Hematopoietic multipotent progenitor cell treated with erythropoietin and hydrocortisone succinate and interleukin-3 and kit ligand, for 17 days (in vitro differentiated cells): Measurements from ENCODE around the gene AGAP4.
"Not testable (repeated sequence)": the region's sequence is repeated elsewhere in the genome, so short reads cannot be mapped to it uniquely, and the experiment has no call there.

ENCODE experiments used
- DNase-seq: peaks from one replicate; pipeline ENCODE4 v3.0.0-alpha.2; 2015; ENCODE audit warnings: low spot score

The AGAP4 gene

DNA sequence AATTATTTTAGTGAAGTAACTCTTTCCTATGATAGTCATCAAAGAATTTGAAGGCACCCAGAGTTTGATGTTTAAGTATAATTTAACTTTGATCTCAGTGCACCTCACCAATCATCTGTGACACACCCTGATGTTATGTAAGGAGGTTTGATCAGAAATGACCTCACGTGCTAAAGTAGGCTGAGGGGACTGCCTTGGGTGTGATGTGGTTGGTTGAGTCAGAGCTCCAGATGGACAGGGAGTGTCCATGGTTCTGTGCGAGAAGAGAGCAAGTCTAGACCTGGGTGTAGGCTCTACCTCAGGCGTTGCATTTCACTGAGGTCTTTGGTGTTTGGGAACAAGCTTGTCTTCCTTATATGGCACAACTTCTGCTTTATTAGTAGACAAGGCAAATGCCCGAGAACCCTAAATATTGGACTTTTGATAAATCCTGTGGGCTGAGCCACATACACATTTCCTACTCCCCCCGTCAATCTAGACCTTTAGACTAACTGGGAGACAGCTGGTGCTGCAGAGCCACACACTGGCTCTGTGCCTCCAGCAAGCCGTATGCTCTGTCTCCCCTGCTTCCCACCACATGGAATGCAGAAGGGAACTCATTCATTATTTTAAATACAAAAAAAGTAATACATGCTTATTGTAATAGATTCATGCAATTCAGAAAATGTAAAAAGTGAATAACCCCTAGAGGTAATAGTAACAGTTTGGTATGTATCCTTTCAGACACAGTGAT is 56.4 kb downstream of the AGAP4 start:
- DNase-seq, result not testable (repeated sequence)

DNA sequence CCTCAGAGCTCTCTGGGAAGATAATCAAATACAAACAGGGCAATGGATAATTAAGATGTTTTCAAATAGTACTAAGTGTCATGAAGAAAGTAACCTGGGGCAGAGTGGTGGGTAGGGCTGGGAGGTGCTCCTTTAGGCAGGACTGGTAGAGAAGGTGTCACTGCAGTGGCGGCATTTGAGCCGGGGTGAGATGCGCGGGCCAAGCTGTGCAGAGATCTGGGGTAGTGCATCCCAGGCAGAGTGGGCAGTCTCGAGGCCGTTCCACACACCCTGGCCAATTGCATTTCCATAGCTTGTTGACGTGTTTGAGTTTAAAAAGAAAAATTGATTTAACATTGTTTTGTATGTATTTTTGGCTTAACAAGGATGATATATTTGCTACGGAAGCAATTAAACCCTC is 57.3 kb downstream of the AGAP4 start:
- DNase-seq, result not testable (repeated sequence)

DNA sequence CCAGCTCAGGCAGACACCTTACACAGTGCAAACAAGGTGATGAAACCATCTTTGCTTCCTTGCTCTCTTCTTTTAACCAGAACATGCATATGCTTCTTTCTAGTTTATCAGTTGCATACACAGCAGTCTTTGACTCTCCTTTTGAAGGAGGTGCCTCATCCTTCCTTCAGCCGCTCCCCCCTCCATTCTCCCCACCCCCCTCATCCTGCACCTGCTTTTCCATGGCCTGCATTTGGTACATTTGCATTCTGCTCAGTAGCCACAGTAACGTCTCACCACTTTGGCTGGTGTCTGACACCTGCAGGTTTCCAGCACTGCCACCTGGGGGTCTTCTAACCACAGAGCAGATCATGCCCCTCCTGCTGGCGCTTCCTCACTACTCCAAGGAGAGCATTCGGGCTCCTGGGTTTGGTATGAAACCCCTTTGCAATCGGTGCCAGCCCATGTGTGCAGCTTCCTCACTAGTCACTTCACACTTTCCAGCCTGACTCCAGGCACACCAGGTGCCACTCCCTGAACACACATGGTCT is 60.0 kb downstream of the AGAP4 start:
- not testable (repeated sequence) for DNase-seq

DNA sequence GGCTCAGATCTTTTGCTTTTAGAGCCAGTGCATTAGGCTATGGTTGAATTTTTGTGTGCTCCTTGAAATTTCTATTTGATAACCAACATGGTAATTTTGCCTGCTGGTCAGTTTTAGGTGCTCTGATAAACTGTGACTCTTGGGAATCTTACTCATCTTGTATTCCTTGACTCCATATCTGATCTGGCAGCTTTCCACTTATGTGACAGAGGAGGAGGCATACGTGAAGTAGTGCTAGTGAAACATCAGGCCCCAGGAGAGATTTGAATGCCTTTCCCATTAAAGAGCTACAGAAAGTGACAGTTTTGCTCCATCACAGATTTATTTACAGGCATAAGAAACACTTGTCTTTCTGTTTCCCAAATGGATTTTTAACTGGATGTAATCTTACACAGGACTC is 61.1 kb downstream of the AGAP4 start:
- DNase-seq, result not testable (repeated sequence)
